Hippocampal formation (tissue), 2 donors: Measurements from ENCODE around the gene RIMOC1.

Experiments used
- DNase-seq, 2 donors: peaks; one replicate each; lab custom pipeline; 2025; lab: John Stamatoyannopoulos, UW

The RIMOC1 gene, protein sequence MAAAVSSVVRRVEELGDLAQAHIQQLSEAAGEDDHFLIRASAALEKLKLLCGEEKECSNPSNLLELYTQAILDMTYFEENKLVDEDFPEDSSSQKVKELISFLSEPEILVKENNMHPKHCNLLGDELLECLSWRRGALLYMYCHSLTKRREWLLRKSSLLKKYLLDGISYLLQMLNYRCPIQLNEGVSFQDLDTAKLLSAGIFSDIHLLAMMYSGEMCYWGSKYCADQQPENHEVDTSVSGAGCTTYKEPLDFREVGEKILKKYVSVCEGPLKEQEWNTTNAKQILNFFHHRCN

DNA sequence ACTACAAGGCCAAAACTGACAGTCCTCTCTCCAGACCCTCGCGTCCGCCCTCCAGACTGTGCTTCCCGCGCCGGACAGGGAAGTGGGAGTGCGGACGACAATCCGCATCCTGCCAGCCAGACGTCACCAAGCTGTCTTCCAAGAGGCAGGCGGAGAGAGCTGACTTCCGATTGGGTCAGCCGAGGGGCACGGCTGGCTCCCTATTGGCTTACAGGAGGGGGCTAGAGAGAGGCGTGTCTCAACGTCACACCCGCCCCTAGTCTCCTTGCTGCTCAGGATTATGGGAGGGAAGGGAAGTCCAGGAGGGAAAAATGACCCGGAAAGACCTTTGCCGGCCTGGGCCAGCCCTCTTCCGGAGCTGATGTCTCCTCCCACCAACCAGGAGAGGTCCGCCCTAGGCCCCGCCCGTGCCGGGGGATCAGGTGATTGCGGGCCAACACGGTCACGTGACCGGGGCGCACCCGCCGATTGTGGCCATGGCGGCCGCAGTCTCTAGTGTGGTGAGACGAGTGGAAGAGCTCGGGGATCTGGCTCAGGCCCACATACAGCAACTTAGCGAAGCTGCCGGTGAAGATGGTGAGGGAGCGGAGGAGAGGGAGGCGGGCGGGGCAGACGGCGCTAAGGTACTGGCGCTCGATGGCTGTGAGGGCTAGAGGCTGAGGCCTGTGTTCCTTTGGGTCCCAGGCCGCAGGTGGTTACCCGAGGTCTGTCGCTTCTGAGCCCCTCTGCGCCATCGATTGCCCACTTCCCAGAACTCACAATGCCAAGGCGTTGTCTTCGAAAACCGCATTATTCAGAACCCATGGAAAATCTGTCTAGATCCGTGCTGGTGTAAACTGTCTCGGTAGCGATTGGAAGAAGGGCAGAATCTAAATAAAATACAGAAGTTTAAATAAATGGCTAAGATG is at the start of gene RIMOC1:
Gene RIMOC1 (plus strand): TSS at position 453 of the 908 bp plus-strand sequence. CDS start 24 bp downstream, at position 477.
- DNase-seq, result peak; percentile 99 to 100

DNA sequence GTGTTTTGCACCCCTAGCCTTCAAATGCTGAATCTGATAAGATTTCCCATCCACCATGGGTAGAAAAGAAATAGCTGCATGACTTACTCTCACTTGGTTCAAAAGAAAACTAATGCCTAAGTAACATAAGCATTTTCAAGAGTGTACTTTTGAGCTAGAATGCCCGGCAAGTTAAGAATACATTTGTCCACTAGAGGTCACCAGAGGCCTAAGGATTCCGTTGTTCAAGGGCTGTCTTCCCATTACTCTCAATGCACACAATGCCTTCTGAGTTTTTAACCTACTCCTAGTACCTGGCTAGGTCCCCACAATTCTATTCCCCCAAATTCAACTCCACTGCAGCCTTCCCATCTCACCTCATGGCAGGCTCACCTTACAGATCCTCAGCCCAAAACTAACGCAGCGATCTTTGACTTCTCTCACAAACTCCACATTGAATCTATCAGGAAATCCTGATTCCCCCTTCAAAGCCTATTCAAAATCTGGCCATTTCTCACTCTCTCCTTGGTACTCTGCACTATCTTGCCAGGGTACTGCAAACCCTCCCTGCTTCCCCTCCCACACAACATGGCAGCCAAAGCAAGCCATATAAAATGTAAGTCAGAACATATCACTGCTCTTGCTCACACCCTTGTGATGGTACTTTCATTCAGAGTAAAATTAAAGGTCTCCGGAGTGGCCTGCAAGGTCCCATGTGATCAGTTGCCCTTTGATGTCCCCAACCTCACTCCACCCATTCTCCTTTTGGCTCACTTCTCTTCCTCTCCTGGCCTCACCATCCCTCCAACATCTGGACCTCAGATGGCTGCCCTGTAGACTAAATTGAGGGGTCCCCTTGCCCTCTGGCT is 47.3 kb upstream of the RIMOC1 start:
- DNase-seq, result peak; percentile 29 to 75

DNA sequence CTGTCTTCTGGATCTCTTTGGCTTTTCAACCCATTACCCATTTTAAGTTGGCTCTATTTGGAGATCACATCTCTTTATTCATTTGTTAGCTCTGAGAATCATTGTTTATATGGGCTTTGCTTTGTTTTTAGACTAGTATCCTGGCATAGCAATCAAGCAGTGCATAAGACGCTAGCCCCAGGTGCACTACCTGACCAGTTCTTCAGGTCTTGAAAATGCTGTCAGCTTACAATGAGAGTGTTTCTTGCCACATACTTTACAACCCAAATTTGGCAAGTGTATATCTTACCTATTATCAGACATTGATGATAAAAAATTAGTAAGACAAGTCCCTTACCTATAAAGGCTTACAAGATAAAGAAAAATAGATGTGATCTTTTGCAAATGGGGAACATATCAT is 46.2 kb upstream of the RIMOC1 start:
- no peak for DNase-seq

DNA sequence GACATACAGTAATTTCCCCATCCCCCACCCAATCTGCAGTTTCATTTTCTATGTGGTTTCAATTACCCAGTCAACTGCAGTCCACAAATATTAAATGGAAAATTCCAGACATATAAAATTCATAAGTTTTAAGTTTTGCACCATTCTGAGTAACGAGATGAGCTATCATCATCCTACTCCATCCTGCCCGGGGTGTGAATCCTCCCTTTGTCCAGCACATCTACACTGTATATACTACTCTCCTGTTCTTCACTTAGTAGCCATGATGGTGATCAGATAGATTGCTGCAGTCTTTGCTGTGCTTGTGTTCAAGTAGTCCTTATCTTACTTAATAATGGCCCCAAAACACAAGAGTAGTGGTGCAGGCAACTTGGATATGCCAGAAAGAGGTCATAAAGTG is 45.3 kb upstream of the RIMOC1 start:
- no peak for DNase-seq

DNA sequence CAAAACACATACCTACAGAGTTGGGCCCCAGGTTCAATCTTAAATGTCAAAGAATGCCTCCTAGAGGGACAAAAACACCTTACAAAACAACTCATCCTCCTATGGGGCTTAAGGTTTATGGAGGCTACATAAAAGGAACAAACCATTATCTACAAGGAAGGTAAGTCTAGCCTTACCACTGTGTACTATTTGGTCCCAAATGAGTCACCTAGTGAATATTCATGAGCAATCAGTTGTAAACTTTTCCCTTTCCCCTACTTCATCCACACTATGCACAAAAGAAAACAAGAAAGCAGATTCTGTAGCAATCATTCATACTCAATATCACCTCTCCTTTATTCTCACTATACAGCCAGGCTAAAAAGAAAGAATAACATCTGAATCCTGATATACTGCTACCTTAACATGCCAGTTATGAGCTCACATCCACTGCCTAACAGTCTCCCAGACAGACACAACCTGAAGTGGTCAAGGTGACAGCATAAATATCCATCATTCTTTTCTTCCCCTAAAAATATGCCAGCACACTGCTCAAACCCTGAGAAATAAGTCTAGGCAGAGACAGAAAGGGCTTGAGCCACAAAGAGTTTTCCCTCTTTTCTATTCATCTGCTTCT is 40.2 kb upstream of the RIMOC1 start:
- DNase-seq, result no peak

DNA sequence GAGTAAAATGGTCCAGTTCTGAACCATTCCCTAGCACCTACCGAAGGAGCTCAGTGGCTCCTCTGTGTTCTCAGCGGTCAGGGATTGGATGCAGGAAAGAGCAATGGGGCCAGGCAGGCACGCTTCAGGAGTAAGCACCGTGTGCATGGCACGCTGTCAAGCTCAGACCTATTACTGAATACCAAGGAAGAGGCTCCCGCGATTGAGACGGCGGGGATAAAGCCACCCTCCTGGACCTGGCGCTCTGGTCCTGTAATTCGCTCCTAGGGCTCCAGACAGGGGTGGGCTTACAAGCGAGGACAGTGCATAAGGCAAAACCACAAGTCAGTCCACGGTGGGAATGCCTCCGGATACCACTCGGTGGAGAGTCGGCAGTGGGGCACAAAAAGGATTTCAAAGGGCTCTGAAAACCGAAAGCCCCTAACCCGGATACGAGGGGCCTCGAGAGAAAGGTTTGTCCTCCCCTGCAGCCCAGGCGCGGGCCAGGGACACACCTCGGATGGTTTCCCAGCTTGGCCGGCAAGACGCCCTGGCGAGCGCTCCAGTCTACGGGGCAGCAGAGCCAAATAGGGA is 34.9 kb upstream of the RIMOC1 start:
- no peak for DNase-seq

DNA sequence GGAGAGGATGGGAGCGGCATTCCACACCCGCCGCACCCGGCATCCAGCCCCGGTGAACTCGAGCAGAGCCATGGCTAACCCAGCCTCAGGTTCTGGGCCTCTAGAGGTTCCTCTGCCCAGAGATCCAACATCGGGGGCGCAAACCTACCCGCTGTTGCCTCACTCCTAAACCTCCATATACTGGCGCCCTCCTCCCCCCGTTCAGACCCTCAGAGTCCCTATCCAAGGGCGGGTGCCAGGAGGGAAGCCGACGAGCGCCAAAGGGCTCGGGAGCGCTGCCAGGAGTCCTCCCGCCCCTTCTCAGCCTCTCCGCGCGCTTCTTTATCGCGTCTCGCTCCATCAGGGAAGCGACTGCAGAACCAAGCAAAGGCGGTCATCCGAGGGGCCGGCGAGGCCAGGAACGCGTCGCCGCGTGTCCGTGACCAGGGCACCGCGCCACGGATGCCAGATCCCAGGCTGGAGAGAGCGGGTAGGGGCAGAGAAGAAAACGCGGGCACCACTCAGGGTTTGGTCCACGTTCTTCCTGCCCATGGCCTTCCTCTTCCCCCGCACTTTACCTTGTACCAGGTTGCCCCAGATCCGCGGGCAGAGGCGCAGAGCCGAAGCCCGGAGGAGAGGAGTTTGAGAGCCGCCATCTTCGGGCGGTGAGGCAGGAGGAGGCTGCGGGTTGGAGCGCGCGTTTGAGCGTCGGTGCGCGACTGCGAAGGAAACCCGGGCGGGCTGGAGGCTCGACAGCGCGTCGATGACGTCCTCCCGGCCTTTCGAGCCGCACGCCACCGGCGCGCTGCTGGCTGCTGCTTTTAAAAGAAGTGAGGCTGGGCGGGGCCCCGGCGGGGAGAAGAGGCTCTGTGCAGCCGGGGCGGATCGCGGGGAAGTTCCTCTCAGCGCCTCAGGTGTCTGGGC is 34.2 kb upstream of the RIMOC1 start, which contains the start of gene OXCT1:
Gene OXCT1 (minus strand): TSS at position 702 of the 903 bp plus-strand sequence. CDS start 67 bp downstream, at position 635.
- peak; percentile 51 to 76 for DNase-seq

DNA sequence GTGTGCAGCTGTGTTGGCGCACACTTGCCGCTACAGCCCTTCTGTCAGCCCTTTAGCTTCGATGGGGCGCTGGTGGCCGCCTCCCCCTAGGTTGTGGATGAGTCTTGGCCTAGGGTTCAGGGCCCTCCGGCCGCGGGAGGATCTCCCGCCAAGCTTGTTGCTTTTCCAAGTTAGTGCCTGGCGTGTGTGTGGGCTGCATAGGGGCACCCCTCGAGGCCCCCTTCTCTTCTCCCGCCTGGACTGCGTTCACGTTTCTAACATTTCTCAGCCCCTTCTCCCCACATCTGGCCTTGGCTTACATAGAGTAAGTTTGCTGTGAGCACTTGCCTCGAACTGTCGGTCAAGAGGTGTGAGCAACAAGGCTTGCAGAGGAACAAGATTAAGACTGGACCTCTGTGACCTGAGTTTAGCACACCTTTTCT is 33.5 kb upstream of the RIMOC1 start:
- no peak for DNase-seq

DNA sequence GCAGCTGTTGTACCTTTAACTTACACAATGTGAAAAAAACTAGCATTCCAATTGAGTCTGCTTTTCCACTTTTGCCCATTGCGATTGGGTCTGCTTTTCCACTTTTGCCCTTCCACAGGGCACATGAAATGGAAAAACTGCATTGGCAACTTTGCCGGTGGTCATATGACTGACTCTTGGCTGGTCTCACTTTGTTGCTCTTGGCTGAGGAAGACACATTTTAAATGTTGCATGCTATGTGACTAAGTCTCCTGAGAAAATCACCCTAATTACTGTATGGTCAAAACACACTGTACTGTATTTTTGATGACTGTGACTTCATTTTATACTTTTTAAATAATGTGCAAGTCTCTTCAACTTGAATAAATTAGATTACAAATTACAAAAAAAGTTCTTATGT is 32.3 kb upstream of the RIMOC1 start:
- DNase-seq, result peak; percentile 8 to 13

DNA sequence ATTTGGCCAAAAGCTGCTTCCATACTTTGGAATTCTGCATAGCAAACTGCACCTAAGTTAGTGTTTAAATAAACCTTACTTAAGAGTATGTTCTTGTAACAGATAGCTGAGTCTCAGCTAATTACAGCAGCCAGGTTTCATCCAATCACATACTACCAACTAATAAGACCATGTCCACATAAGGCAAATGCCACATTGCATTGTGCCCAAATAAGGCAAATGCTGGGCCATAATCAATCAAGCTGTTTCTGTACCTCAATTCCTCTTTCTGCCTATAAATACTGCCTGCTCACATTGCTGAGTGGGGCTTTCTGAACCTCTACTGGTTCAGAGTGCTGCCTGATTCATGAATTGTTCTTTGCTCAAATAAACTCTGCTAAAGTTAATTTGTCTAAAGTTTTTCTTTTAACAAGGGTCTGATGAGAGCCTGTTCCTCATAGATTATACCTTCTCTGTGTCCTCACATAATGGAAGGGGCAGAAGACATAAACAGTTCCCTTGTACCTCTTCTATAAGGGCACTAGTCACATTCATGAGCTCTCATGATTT is 29.6 kb upstream of the RIMOC1 start:
- DNase-seq, result no peak

DNA sequence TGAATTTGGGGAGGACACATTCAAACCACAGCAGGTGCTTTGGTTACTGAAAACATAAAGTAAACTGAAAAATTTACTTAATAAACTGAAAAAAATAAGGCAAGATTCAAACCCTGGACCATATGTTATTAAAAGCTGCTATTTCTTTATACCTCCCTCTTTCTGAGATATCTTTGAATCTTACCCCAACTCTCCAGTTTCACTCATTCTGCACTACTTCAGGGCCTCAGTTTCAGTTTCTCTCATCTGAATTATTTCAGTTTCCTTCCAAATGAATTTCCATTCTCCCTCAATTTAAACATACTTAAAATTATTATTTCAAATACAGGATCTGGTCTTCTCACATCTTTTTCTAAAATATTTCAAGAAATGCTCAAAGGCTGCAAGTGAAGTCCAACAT is 29.0 kb upstream of the RIMOC1 start:
- DNase-seq, result no peak

DNA sequence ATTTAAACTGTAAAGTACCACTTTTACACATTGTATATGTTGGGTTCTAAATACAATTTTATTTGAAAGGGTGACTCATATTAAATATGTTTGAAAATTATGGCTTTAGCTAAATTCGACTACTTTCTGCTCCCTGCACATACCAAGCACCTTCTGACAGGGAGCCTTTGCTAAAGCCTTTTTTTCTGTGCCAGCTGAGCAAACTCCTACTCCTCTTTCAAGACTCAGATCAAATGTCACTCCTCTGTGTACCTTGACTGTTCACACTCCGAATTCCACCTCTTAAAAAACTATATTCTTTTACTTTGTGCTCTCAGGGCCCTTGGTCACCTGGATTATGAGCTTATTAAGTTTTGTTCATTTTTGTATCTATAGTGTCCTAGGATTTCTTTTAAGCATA is 27.5 kb upstream of the RIMOC1 start:
- no peak for DNase-seq

DNA sequence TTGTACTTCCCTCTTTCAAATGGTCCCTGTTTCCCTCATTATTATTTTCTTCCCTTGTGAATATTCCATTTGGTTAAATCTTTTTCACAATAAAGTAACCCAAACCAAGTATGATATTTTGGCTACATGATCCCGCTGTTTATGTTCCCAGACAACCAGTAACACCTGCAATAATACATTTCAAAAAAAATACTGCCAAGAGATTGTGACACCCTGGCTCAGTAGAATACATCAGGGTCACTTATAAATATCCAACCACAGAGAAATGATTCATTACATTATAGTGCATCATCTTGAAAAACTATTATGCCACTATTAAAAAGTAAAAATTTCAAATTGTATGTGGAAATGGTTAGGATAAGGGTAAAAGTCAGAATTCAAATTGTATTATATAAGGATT is 26.7 kb upstream of the RIMOC1 start:
- DNase-seq, result no peak

DNA sequence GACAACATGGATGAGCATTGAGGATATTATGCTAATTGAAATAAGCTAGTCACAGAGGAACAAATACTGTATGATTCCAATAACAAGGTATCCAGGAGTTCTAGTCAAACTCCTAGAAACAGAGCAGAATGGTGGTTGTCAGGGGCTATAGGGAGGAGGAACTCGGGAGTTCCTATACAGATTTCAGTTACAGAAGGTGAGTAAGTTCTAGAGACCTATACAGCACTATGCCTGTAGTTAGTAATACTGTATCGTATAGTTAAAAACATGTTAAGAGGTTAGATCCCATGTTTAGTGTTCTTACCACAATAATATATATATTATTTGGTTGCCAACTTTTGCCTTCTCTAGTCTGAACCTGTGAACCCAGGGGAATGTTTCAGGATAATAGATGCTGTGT is 26.0 kb upstream of the RIMOC1 start:
- no peak for DNase-seq

DNA sequence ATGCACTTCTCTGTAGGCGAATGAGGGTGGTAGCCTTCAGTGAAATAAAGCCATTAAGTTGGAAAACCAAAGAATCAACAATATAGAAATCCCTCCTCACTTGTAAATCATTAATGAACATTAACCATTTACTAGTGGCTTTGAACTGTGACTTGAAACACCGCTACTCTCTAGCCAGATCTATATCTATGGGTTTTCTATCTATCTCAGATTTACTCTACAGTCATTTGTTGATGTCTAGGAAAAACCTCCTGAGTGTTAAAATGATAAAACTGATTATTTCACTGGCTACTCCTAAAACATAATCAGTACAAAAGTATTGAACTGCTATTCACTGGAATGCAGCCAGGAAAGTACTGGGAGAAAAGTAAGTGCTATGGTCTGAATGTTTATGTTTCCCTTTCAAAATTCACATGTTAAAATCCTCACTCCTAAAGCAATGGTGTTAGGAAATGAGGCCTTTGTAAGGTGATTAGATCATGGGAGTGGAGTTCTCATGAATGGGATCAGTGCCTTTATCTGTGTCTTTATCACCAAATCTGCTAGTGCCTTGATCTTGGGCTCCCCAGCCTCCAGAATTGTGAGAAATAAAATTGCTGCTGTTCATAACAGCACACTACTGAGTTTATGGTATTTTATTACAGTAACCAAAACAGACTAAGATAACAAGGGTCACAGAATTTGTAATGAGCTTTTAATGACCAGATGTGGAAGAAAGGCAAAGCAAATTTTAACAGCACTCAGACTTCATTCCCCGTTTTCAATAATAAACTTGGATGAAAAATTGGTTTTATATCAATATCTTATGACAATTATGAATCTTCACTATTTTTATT is 25.3 kb upstream of the RIMOC1 start:
- no peak for DNase-seq

DNA sequence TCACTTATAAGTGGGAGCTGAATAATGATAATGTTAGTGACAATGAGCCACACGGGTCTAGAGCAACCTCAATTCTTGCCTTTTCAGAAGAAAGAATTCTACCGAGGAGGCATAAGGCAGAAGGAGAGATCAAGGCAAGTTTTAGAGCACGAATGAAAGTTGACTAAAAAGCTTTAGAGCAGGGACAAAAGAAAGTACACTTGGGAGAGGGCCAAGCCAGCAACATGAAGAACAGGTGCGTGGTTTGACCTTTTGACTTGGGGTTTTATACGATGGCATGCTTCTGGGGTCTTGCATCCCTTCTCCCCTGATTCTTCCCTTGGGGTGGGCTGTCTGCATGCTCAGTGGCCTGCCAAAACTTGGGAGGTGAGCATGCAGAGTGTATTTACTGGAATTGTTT is 21.4 kb upstream of the RIMOC1 start:
- DNase-seq, result no peak

DNA sequence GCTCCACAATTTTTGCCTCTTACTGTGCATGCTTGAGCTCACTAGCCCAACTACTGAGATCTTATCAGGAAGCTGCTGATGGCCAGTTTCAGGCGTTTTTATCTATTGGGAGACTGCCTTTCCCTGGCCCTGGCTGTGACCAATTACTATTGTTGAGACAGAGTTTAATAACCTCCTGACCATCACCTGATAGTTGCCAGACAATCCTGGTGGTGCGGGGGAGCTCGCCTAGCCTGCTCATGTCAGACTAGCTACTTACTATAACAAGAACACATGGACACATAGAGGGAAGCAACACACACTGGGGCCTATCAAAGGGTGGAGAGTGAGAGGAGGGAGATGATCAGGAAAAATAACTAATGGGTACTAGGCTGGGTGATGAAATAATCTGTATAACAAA is 20.9 kb upstream of the RIMOC1 start:
- DNase-seq, result no peak

DNA sequence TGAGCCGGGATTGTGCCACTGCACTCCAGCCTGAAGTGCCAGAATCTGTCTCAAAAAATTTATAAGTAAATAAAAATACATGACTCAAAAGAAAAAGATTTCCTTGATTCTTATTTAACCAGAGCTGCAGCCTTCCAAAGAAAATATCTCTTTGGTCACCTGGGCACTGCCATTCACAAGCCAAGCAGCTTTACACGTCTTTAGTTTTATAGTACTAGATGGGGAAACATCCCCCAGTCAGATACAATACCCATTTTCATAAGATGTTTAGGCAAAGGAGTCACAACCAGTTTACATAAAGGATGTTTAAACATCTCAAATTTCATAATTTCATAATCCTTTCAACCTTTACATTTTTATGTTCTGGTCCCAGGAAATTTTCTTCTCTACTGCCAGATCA is 20.2 kb upstream of the RIMOC1 start:
- DNase-seq, result no peak

DNA sequence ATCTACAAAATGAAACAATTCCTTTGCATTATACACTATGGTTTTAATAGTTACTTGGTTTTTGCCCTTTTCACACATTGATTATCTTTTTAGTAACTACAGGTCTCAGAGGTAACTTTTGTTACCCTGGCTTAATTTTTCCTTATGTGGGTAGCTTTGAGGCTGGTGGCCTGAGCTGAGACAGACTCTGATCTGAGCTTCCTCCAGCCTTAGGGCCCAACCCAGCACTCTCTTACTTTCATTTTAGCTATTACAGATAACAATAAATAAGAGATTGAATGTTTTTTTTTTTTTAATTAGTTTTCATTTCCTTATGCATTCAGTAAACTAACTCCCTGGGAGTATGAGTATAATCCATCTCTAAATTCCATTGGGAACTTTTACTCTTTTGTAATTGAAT is 18.9 kb upstream of the RIMOC1 start:
- no peak for DNase-seq
